ENCODE measurements around the gene IKZF1.

IKZF1 gene

GRCh38 chr7:50376056-50376820, 71.7 kb downstream of the IKZF1 start:
- H3K4me3 ChIP-seq (replicated peaks; ENCODE audit: low read depth, low read length) = no peak overlapping the region
- no peak for TF ChIP-seq CTCF (IDR thresholded peaks at IDR 0.05; ENCODE audit: low read depth, low read length, missing control alignments)
- no peak for DNase-seq (ENCODE audit: extremely low read depth, low read depth)

GRCh38 chr7:50377356-50377755, 72.8 kb downstream of the IKZF1 start:
- no peak overlapping the region for H3K4me3 ChIP-seq (replicated peaks; ENCODE audit: low read depth, low read length)
- no peak for DNase-seq (ENCODE audit: extremely low read depth, low read depth)
- no peak for TF ChIP-seq CTCF (IDR thresholded peaks at IDR 0.05; ENCODE audit: low read depth, low read length, missing control alignments)

- DNase-seq (ENCODE audit: extremely low read depth, low read depth) = no peak
- H3K4me3 ChIP-seq (replicated peaks; ENCODE audit: low read depth, low read length) = no peak overlapping the region
- no peak for TF ChIP-seq CTCF (IDR thresholded peaks at IDR 0.05; ENCODE audit: low read depth, low read length, missing control alignments)
These were observed 74.6 kb downstream of the IKZF1 start for GRCh38 chr7:50379082-50379481.

GRCh38 chr7:50379539-50379938, 75.0 kb downstream of the IKZF1 start:
- DNase-seq (ENCODE audit: extremely low read depth, low read depth) = no peak
- H3K4me3 ChIP-seq (replicated peaks; ENCODE audit: low read depth, low read length) = no peak overlapping the region

GRCh38 chr7:50382455-50382854, 77.9 kb downstream of the IKZF1 start:
- no peak overlapping the region for H3K4me3 ChIP-seq (replicated peaks; ENCODE audit: low read depth, low read length)
- TF ChIP-seq CTCF (IDR thresholded peaks at IDR 0.05; ENCODE audit: low read depth, low read length, missing control alignments) = no peak
- no peak for DNase-seq (ENCODE audit: extremely low read depth, low read depth)

More at GRCh38 chr7:50379539-50379938, 75.0 kb downstream of the IKZF1 start:
- TF ChIP-seq CTCF (IDR thresholded peaks at IDR 0.05; ENCODE audit: low read depth, low read length, missing control alignments) = no peak

- H3K4me3 ChIP-seq (replicated peaks; ENCODE audit: low read depth, low read length) = no peak overlapping the region
- DNase-seq (ENCODE audit: extremely low read depth, low read depth) = no peak
- no peak for TF ChIP-seq CTCF (IDR thresholded peaks at IDR 0.05; ENCODE audit: low read depth, low read length, missing control alignments)
These were observed 82.8 kb downstream of the IKZF1 start for GRCh38 chr7:50387351-50387750.

- no peak for TF ChIP-seq CTCF (IDR thresholded peaks at IDR 0.05; ENCODE audit: low read depth, low read length, missing control alignments)
- DNase-seq (ENCODE audit: extremely low read depth, low read depth) = no peak
- H3K4me3 ChIP-seq (replicated peaks; ENCODE audit: low read depth, low read length) = no peak overlapping the region
These were observed 85.4 kb downstream of the IKZF1 start for GRCh38 chr7:50389961-50390360.
